ENCODE data around the gene MAP1LC3C.
"Not testable (repeated sequence)": the region's sequence is repeated elsewhere in the genome, so short reads cannot be mapped to it uniquely, and the experiment has no call there.

Gene MAP1LC3C

GRCh38 chr1:241990040-241990439 lies 8.9 kb downstream of the MAP1LC3C start:
- no peak for DNase-seq

- DNase-seq, result not testable (repeated sequence)
These were observed 10.4 kb downstream of the MAP1LC3C start for GRCh38 chr1:241988389-241988930.

- peak; percentile 5 for DNase-seq
These were observed 13.1 kb downstream of the MAP1LC3C start for GRCh38 chr1:241985787-241986186.

- no peak for DNase-seq
These were observed 19.0 kb downstream of the MAP1LC3C start for GRCh38 chr1:241979926-241980325.

GRCh38 chr1:241979071-241979470 lies 19.8 kb downstream of the MAP1LC3C start:
- DNase-seq, result no peak

- no peak for DNase-seq
These were observed 22.7 kb downstream of the MAP1LC3C start for GRCh38 chr1:241976229-241976628.

- DNase-seq, result no peak
These were observed 26.1 kb downstream of the MAP1LC3C start for GRCh38 chr1:241972703-241973369.

- no peak for DNase-seq
These were observed 30.3 kb downstream of the MAP1LC3C start for GRCh38 chr1:241968611-241969010.

GRCh38 chr1:241964550-241965282 lies 34.2 kb downstream of the MAP1LC3C start:
- DNase-seq, result no peak

- DNase-seq, result no peak
These were observed 35.2 kb downstream of the MAP1LC3C start for GRCh38 chr1:241963722-241964121.

- DNase-seq, result no peak
These were observed 36.7 kb downstream of the MAP1LC3C start for GRCh38 chr1:241962153-241962552.

- no peak for DNase-seq
These were observed 41.0 kb downstream of the MAP1LC3C start, which contains the start of gene BECN2 for GRCh38 chr1:241957692-241958494. BECN2 (plus strand) TSS chr1:241957767; CDS start chr1:241957767, 0 bp downstream.

- no peak for DNase-seq
These were observed 48.5 kb downstream of the MAP1LC3C start for GRCh38 chr1:241950390-241950789.

GRCh38 chr1:241947354-241947753 lies 51.5 kb downstream of the MAP1LC3C start:
- DNase-seq, result no peak
